A673 (cell line): ENCODE measurements around the gene ABCA4. TPM values are rescaled to one million over a fixed set of nuclear protein-coding genes. Genes with fewer than 3 reads are reported as not detected.

Experiments used
- BruUV-seq: library from RNA; stranded (reverse); fragments of 400-500 nt; replicated peaks from 2 replicates; lab custom pipeline; 2021; lab: Mats Ljungman, UMichigan
- CTCF ChIA-PET: fragments of 300-600 bp; sonication (Branson Sonifier 250); formaldehyde crosslinking; loops from one replicate; lab custom pipeline; 2022; ENCODE audit warnings: antibody characterized with exemption; lab: Charles Lee
- POLR2A ChIA-PET: fragments of 300-600 bp; sonication (Branson Sonifier 250); formaldehyde crosslinking; loops from one replicate; lab custom pipeline; 2022; ENCODE audit warnings: antibody characterized with exemption; ENCODE audit not compliant: low non-redundant PET; lab: Charles Lee
- DNase-seq: peaks from one replicate; pipeline ENCODE4 v3.0.0-alpha.2; 2015; ENCODE audit warnings: low spot score
- H3K27ac ChIP-seq: fragments of 200-600 bp; sonication (generic); 2 replicates; pipeline ENCODE4 v1.5.1; 2016; ENCODE audit warnings: mixed run types, low read depth, mild to moderate bottlenecking, mixed read lengths, antibody characterized with exemption, low read length; ENCODE audit not compliant: poor library complexity, severe bottlenecking
- H3K27me3 ChIP-seq: fragments of 200-600 bp; sonication (generic); replicated peaks from 2 replicates; pipeline ENCODE4 v1.6.1; 2017; ENCODE audit warnings: mixed run types, low read depth, mild to moderate bottlenecking, mixed read lengths, antibody characterized with exemption, low read length; ENCODE audit not compliant: insufficient read depth, poor library complexity
- H3K36me3 ChIP-seq: fragments of 200-600 bp; sonication (generic); 2 replicates; pipeline ENCODE4 v1.6.1; 2016; ENCODE audit warnings: mixed run types, mild to moderate bottlenecking, mixed read lengths, antibody characterized with exemption, low read length; ENCODE audit not compliant: insufficient read depth, poor library complexity, severe bottlenecking
- H3K4me1 ChIP-seq: fragments of 200-600 bp; sonication (generic); 2 replicates; pipeline ENCODE4 v1.6.1; 2017; ENCODE audit warnings: mixed run types, mild to moderate bottlenecking, mixed read lengths, antibody characterized with exemption, low read length; ENCODE audit not compliant: insufficient read depth, poor library complexity, severe bottlenecking
- H3K4me3 ChIP-seq: fragments of 200-600 bp; sonication (generic); 2 replicates; pipeline ENCODE4 v1.5.1; 2016; ENCODE audit warnings: low read depth, mixed run types, mild to moderate bottlenecking, mixed read lengths, low read length; ENCODE audit not compliant: poor library complexity, severe bottlenecking
- H3K9me3 ChIP-seq: fragments of 200-600 bp; sonication (generic); 2 replicates; pipeline ENCODE4 v1.6.1; 2016; ENCODE audit warnings: mixed run types, low read depth, mild to moderate bottlenecking, mixed read lengths, antibody characterized with exemption, low read length; ENCODE audit not compliant: poor library complexity, severe bottlenecking
- EZH2 ChIP-seq: fragments of 200-600 bp; sonication (generic); IDR thresholded peaks from 2 replicates; pipeline ENCODE4 v1.6.1; 2017; ENCODE audit warnings: borderline replicate concordance, low read depth, mild to moderate bottlenecking, mixed read lengths, antibody characterized with exemption, low read length; ENCODE audit not compliant: poor library complexity, severe bottlenecking
- intact Hi-C: fragments of 100-400 bp; cut with micrococcal nuclease; formaldehyde crosslinking; loops from one replicate; pipeline ENCODE4 v1.10.0; 2022; ENCODE audit not compliant: unreplicated experiment
- total RNA-seq: library from RNA; stranded (reverse); gene quantifications from 2 replicates; pipeline ENCODE4 v1.2.3, GENCODE V29; 2021
- TF ChIP-seq, protein P1 (sequence below): fragments of 300-800, 200-600 bp; sonication (generic); conservative IDR thresholded peaks from 2 replicates; pipeline ENCODE4 v1.5.1; 2017; ENCODE audit warnings: low read depth, mild to moderate bottlenecking, antibody characterized with exemption, low read length, moderate library complexity, mixed read lengths

The ABCA4 gene
- total RNA-seq, 1 experiment from 2014 or later = 0.09 TPM

DNA sequence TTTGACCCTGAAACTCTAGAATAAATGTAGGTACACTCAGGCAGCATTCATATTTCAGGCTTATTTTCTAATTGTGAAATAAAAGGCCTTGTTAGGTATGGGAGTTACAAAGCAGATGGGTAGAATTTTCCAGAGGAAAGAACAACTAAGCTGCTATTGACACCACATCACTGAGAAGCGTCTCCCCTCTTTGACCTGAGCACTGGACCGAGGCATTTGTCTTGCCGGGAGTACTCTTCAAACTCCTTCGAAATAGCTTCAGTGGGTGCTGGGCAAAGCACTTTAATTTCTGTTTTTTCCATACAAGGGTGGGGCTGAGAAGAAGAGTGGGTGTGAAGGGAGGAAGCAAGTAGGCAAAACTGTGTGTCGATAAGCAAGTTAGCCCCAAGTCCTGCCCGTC is 36.4 kb downstream of the ABCA4 start:
- no peak for TF ChIP-seq EZH2
- TF ChIP-seq, protein P1, sequence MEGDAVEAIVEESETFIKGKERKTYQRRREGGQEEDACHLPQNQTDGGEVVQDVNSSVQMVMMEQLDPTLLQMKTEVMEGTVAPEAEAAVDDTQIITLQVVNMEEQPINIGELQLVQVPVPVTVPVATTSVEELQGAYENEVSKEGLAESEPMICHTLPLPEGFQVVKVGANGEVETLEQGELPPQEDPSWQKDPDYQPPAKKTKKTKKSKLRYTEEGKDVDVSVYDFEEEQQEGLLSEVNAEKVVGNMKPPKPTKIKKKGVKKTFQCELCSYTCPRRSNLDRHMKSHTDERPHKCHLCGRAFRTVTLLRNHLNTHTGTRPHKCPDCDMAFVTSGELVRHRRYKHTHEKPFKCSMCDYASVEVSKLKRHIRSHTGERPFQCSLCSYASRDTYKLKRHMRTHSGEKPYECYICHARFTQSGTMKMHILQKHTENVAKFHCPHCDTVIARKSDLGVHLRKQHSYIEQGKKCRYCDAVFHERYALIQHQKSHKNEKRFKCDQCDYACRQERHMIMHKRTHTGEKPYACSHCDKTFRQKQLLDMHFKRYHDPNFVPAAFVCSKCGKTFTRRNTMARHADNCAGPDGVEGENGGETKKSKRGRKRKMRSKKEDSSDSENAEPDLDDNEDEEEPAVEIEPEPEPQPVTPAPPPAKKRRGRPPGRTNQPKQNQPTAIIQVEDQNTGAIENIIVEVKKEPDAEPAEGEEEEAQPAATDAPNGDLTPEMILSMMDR = no peak
- BruUV-seq = no TSS peak
- CTCF ChIA-PET = no interaction called here

GRCh38 chr1:94084085-94084484 is 36.9 kb downstream of the ABCA4 start:
- Histone ChIP-seq H3K27me3 (no peaks in the 10 kb centered on the region), H3K4me1 (no peaks in the 10 kb centered on the region), H3K36me3 (no peaks in the 10 kb centered on the region), H3K9me3 (no peaks in the 10 kb centered on the region), H3K27ac (no peak overlapping the region), H3K4me3 (no peak overlapping the region)
- DNase-seq = no peak
- intact Hi-C loops = no loop called here
- ChIA-PET POLR2A (no interaction called here), CTCF (no interaction called here)
- TF ChIP-seq, protein P1 = no peak
- TF ChIP-seq EZH2 = no peak
- BruUV-seq = no TSS peak

More for the DNA sequence above, 36.4 kb downstream of the ABCA4 start:
- H3K27me3 ChIP-seq = no peaks in the 10 kb centered on the region
- no peak overlapping the region for H3K27ac ChIP-seq
- DNase-seq = no peak
- H3K4me1 ChIP-seq = no peaks in the 10 kb centered on the region
- POLR2A ChIA-PET = no interaction called here
- no peaks in the 10 kb centered on the region for H3K9me3 ChIP-seq
- H3K4me3 ChIP-seq = no peak overlapping the region
- intact Hi-C loops = no loop called here
- H3K36me3 ChIP-seq = no peaks in the 10 kb centered on the region

GRCh38 chr1:94083681-94084080 is 37.3 kb downstream of the ABCA4 start:
- H3K27me3 ChIP-seq = no peaks in the 10 kb centered on the region
- H3K36me3 ChIP-seq = no peaks in the 10 kb centered on the region
- H3K4me3 ChIP-seq = no peak overlapping the region
- CTCF ChIA-PET = no interaction called here
- no peak overlapping the region for H3K27ac ChIP-seq
- BruUV-seq = no TSS peak
- no peak for TF ChIP-seq EZH2
- no peaks in the 10 kb centered on the region for H3K4me1 ChIP-seq
- no peaks in the 10 kb centered on the region for H3K9me3 ChIP-seq
- intact Hi-C loops = no loop called here
- DNase-seq = no peak
- POLR2A ChIA-PET = no interaction called here
